Common myeloid progenitor, CD34-positive (primary cell): ENCODE data around the gene PYY.

Experiments
- CTCF ChIA-PET: fragments of 350-600 bp; sonication (Branson Sonifier 250); formaldehyde crosslinking; loops from one replicate; lab custom pipeline; 2021; ENCODE audit warnings: antibody characterized with exemption; lab: Charles Lee
- POLR2A ChIA-PET: fragments of 350-600 bp; sonication (Branson Sonifier 250); formaldehyde crosslinking; loops from one replicate; lab custom pipeline; 2021; ENCODE audit warnings: antibody characterized with exemption; lab: Charles Lee
- DNase-seq, 3 donors: peaks; one replicate each; pipeline versions ENCODE4 v3.0.0 to v3.0.0-alpha.2; 2013
- H3K27ac ChIP-seq, 2 experiments: 1 replicate in 1 of 2; 2 replicates in 1 of 2; pipeline ENCODE4 v1.7.0; 2013; ENCODE audit warnings: inconsistent platforms in 2 of 2, low read length in 2 of 2, mild to moderate bottlenecking in 2 of 2, low read depth in 1 of 2, moderate library complexity in 1 of 2; ENCODE audit not compliant: severe bottlenecking in 2 of 2, insufficient read depth in 1 of 2, poor library complexity in 1 of 2
- H3K27me3 ChIP-seq, 5 experiments: replicated peaks in 2 of 5; 1 replicate in 3 of 5; 2 replicates in 2 of 5; pipeline versions ENCODE4 v1.6.1 to v1.7.0; 2013; ENCODE audit warnings: low read length in 4 of 5, mild to moderate bottlenecking in 2 of 5, moderate library complexity in 2 of 5, inconsistent platforms in 1 of 5; ENCODE audit not compliant: insufficient read depth in 5 of 5, control insufficient read depth in 4 of 5
- H3K36me3 ChIP-seq, 4 experiments: 1 replicate in 2 of 4; 2 replicates in 2 of 4; pipeline versions ENCODE4 v1.6.1 to v1.7.0; 2013; ENCODE audit warnings: low read length in 3 of 4, control low read depth in 1 of 4, mild to moderate bottlenecking in 1 of 4; ENCODE audit not compliant: control insufficient read depth in 4 of 4, insufficient read depth in 4 of 4
- H3K4me1 ChIP-seq, 4 experiments: 1 replicate in 3 of 4; 2 replicates in 1 of 4; pipeline versions ENCODE4 v1.6.1 to v1.7.1; 2013; ENCODE audit warnings: low read length in 3 of 4, mild to moderate bottlenecking in 3 of 4, control low read depth in 1 of 4, inconsistent platforms in 1 of 4, moderate library complexity in 1 of 4; ENCODE audit not compliant: control insufficient read depth in 4 of 4, insufficient read depth in 4 of 4; ENCODE audit errors: control extremely low read depth in 1 of 4
- H3K4me3 ChIP-seq, 7 experiments: 1 replicate in 4 of 7; 2 replicates in 3 of 7; pipeline versions ENCODE4 v1.5.1 to v1.7.0; 2013; ENCODE audit warnings: mild to moderate bottlenecking in 7 of 7, low read length in 6 of 7, moderate library complexity in 6 of 7, inconsistent platforms in 2 of 7, low read depth in 2 of 7, control low read depth in 1 of 7; ENCODE audit not compliant: insufficient read depth in 4 of 7, control insufficient read depth in 1 of 7; ENCODE audit errors: extremely low read depth in 1 of 7
- H3K9me3 ChIP-seq, 5 experiments: 1 replicate in 4 of 5; 2 replicates in 1 of 5; pipeline versions ENCODE4 v1.6.1 to v1.7.1; 2013; ENCODE audit warnings: low read length in 4 of 5, mild to moderate bottlenecking in 2 of 5, inconsistent platforms in 1 of 5, low read depth in 1 of 5, moderate library complexity in 1 of 5; ENCODE audit not compliant: control insufficient read depth in 4 of 5, insufficient read depth in 2 of 5; ENCODE audit errors: control extremely low read depth in 1 of 5
- WGBS: methylation state at CpG from one replicate; pipeline ENCODE4 v1.1.5; 2013; ENCODE audit not compliant: insufficient coverage; 5-methylcytosine and 5-hydroxymethylcytosine counted together

The PYY gene

DNA sequence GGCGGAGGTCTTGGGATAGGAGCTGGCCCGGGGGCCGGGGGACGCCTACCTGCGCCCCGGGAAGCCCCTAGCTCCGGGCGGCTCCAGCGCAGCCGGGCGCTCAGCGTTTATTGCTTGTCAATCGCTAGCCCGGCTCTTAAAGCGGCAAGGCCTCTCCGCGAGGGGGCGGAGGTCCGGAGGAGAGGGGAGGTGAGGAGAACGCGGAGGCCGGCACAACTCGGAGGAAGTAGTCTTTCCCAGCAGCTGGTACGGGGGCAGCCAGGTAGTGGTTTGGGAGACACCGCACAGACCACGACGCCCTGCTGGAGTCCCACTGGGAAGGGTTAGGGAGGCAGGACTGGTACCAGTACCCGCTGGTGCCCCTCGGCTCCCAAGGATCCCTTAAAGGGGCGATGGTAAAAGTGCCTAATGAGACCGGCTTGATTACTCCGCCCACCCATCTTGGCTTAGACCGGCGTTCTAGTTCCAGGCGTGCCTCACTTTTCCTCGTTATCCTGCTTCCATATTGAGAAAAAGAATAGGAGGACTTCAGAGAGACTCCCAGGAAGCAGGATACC lies 46.2 kb downstream of the PYY start, which contains the start of gene MPP2:
MPP2 (minus strand) TSS at position 112 of the 557 bp plus-strand sequence. CDS start 3,076 bp downstream, outside the sequence.
- no peaks in the 10 kb centered on the region for H3K36me3 ChIP-seq
- peak; percentile 68 to 86 (median 77) for DNase-seq
- under 1% methylated on average over 25 of the region's 36 CpGs for WGBS
- H3K4me3 ChIP-seq = peak within 1 kb of the TSS; percentile 30 to 77 (median 58)
- H3K27me3 ChIP-seq = peaks cover 3 to 49% (median 31%) of the 10 kb centered on the region in 5 experiments
- no peaks in the 10 kb centered on the region for H3K9me3 ChIP-seq
- POLR2A ChIA-PET = no interaction called here
- CTCF ChIA-PET = interaction anchor here (5.2 to 5.8 kb wide), 2 partner anchors 12 to 29 kb away, joined by 29 read pairs; no protein-coding TSS in a partner anchor
- H3K27ac ChIP-seq = no peak within 1 kb of the TSS
- H3K4me1 ChIP-seq = peaks cover 2 to 27% (median 22%) of the 10 kb centered on the region in 4 experiments

DNA sequence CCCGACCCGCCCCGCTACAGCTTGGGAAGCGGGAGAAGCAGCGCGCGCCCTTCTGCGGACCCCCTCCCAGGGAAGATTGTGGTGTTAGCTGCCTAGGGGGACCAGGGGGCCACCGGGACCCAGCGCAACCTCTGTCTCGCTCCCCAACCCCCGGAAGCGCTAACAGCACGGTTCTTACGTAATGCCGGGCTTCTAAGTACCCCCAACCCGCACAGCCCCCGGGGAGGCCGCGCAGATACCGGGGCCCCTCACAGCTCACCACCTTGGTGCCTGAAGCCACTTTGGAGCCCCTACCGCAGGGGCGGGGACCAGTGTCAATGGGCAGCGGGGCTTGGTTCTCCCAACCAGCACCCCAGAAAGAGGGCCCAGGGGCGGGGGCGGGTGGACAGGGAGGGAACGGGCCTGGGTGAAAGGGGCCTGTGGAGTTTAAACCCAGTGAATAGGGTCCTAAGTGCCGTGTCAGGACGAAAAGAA lies 46.8 kb downstream of the PYY start:
- Histone ChIP-seq H3K9me3 (no peaks in the 10 kb centered on the region), H3K27ac (no peak overlapping the region), H3K27me3 (peaks cover 3 to 49% (median 31%) of the 10 kb centered on the region in 5 experiments), H3K4me1 (peaks cover 2 to 27% (median 22%) of the 10 kb centered on the region in 4 experiments), H3K36me3 (no peaks in the 10 kb centered on the region), H3K4me3 (peak overlapping the region; percentile 30 to 77 (median 58))
- WGBS = 1% methylated on average over 18 of the region's 29 CpGs
- ChIA-PET POLR2A (no interaction called here), CTCF (interaction anchor here (0.6 to 5.8 kb wide), 2 partner anchors 18 to 28 kb away, joined by 3 to 29 read pairs; no protein-coding TSS in a partner anchor)
- peak in 2 of 3 donors; percentile 45 to 60 for DNase-seq

GRCh38 chr17:43905985-43906852 lies 47.5 kb downstream of the PYY start:
- H3K9me3 ChIP-seq = no peaks in the 10 kb centered on the region
- peak; percentile 38 to 67 (median 62) for DNase-seq
- POLR2A ChIA-PET = no interaction called here
- CTCF ChIA-PET = interaction anchor here (0.6 to 5.8 kb wide), 3 partner anchors 17 to 135 kb away, joined by 3 to 29 read pairs (median 3); no protein-coding TSS in a partner anchor
- peak overlapping the region in 6 of 7 experiments; percentile 10 to 77 (median 62) for H3K4me3 ChIP-seq
- H3K36me3 ChIP-seq = no peaks in the 10 kb centered on the region
- H3K27me3 ChIP-seq = peaks cover 3 to 49% (median 33%) of the 10 kb centered on the region in 5 experiments
- H3K27ac ChIP-seq = no peak overlapping the region
- WGBS = 13% methylated on average over 21 of the region's 37 CpGs
- peaks cover 2 to 27% (median 23%) of the 10 kb centered on the region in 4 experiments for H3K4me1 ChIP-seq

DNA sequence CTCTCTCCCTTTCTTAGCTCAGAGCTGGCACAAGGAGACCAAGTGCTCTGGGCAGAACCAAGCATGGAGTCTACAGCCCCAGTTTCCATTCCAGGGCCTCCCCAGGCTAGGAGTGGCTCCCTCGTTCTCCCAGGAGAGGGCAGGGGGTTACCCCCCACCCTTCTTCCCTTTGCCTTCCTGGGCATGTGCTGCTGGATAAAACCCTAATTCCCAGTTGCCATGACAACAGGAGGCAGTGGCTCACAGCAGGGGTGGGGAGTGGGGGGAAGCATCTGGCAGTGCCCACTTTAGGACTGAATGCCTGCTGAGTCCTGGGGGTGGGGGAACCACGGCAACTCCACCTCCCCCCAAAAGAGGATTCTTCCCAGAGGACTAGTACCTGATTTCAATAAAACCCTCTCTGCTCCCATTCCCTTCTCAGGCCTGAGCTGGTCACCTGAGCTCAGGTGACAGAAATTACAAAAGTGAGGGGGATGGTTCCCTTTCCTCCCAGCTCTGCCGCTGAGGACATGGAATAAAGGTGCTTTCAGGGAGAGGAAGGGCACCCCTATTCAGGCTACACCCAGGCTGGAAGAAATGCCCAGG lies 48.2 kb downstream of the PYY start:
- no CpG with 5 or more reads among the region's 3 CpGs for WGBS
- DNase-seq = no peak
- Histone ChIP-seq H3K4me1 (peaks cover 2 to 33% (median 30%) of the 10 kb centered on the region in 4 experiments), H3K27ac (no peak overlapping the region), H3K4me3 (no peak overlapping the region), H3K27me3 (peaks cover 3 to 49% (median 38%) of the 10 kb centered on the region in 5 experiments), H3K36me3 (no peaks in the 10 kb centered on the region), H3K9me3 (no peaks in the 10 kb centered on the region)
- ChIA-PET CTCF (interaction anchor here (1.1 to 5.8 kb wide), 3 partner anchors 12 to 135 kb away, joined by 3 to 29 read pairs (median 3); no protein-coding TSS in a partner anchor), POLR2A (no interaction called here)
